Neural progenitor cell (in vitro differentiated cells): ENCODE measurements around the gene GSTO1.

Experiments used
- CTCF ChIP-seq: fragments of 200-600 bp; sonication (generic); IDR thresholded peaks from 2 replicates; pipeline ENCODE4 v1.5.1; 2017; ENCODE audit warnings: antibody characterized with exemption, mild to moderate bottlenecking
- EZH2 ChIP-seq: fragments of 200-600 bp; sonication (generic); IDR thresholded peaks from 2 replicates; pipeline ENCODE4 v1.6.1; 2017; ENCODE audit warnings: antibody characterized with exemption, mild to moderate bottlenecking, moderate library complexity
- EZH2phosphoT487 ChIP-seq: fragments of 200-600 bp; sonication (generic); IDR thresholded peaks from 2 replicates; pipeline ENCODE4 v1.6.1; 2017; ENCODE audit warnings: antibody characterized with exemption

GRCh38 chr10:104304356-104304745 is 49.7 kb downstream of the GSTO1 start:
- TF ChIP-seq CTCF: no peak
- TF ChIP-seq EZH2: no peak
- no peak for TF ChIP-seq EZH2phosphoT487
